ENCODE measurements around the gene NPR2.

Gene NPR2

DNA sequence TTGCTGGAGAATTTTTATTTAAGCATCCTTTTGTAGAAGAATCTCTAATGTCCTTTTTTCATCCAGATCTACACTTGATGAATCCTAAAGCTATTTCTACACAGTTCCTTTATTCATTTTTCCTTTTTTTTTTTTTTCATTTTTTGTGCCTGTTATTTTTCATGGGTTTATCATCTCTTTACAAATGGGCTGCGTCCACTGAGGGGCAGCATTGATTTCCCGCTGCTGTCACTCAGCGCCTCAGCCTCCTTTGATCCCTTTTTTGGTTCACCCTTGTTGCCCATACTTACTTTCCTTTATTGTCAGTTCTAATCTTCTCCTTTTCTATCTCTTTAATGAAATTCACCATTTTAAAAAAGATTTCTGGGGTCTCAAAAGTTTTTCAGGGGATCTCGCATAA is 31.6 kb upstream of the NPR2 start:
- DNase-seq = peak in 1 of 42 donors; percentile 32
- intact Hi-C loops (cut with DNase I) = no loop called here

DNA sequence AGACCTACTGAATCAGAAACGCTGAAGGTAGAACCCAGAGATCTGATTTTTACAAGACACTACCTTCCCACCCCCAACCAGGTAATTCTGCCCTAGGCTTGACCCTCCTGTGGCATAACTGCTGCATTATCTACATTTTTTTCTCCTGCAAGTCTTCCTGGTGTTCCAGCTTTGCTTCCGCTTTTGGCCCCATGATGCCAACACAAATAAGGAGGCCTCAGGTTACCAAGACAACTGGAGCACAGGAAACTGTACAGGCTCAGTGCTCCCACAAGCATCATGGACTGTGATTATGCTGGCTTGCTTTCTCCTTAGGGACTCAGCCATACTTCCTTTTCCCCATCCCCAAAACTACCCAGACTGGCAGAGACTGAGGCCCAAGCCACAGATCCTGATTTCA is 30.7 kb upstream of the NPR2 start:
- no peak for DNase-seq
- intact Hi-C loops (cut with DNase I) = no loop called here

DNA sequence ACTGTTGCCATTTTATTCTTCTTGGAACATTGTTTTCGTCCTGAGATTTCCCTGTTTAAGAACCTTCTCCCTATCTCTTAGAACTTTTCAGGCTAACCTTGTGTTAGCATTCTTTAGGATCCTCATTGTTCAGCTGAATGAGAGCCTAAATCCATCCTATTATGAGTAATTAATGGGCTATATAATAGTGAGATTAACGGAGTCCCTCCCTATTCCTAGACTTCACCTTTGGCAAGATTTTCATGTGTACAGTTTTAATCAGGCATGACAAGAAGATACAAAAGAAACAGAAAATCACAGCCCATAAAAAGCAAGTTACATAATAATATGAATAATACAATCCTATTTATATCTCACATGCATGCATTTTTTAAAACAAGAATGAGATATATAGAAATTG is 28.2 kb upstream of the NPR2 start:
- intact Hi-C loops (cut with DNase I) = no loop called here
- DNase-seq = no peak

DNA sequence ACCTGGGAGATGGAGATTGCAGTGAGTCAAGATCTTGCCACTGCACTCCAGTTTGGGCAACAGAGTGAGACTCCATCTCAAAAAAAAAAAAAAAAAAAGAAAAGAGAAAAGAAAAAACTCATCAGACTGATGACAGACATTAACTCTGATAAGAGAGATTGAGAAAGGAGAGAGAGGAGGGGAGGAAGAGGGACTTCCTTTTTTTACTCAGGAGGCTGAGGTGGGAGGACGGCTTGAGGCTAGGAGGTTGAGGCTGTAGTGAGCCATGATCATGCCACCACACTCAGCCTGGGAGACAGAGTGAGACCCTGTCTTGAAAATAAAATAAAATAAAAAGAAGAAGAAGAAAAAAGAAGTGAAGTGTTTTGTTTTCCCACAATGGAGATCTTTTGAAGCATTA is 27.6 kb upstream of the NPR2 start:
- DNase-seq = no peak
- intact Hi-C loops (cut with DNase I) = no loop called here

DNA sequence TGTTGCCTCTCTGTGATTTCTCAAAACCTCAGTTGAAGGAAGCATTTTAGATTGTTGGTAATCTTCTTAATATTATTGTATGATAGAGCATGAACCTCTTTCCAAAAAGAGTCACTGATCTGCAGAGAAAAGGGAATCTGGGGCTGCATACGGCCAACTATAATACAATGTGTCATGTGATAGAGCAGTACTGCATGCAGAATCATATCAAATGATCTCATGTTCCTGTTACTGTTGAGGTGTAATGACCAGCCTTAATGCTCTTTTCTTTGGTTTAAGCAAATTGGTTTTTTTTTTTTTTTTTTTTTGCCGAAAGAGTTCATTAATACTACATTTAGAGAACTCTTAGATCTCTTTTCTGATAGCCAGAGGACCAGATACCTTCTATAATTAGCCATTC is 24.4 kb upstream of the NPR2 start:
- intact Hi-C loops (cut with DNase I) = no loop called here
- DNase-seq = no peak

DNA sequence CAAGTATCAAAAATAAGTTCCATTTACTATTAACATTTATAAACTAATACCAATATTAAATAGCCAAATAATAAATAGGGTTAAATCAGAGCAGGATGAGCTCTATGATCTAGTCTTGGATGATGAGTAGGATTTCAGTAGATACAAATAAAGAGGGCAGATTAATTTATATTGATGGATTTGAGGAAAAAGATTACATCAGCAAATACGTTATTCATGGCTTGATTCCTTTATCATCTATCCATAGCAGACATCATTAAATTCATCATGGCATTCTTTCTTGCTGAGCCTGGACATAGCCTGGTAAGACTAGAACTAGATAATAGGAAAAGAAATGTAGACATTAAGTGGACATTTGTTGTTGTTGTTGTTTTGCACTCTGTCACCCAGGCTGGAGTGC is 23.9 kb upstream of the NPR2 start:
- intact Hi-C loops (cut with DNase I) = no loop called here
- no peak for DNase-seq

DNA sequence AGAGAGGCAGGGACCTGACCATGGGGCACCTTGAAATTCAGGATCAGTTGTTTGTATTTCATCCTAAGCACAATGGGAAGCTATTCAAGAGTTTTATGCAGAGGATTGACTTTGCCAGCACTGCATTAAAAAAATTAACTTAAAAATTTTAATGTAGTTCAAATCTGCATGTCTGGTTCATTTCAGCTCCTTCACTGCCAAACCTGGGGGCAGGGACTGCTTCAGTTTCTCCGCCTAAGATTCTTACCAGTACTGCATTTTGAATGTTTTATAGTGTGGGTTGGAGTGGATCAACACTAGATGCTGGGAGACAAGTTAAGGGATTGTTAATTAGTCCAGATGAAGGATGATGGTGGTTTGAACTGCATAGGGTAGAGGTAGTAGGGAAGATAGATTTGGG is 21.6 kb upstream of the NPR2 start:
- peak in 1 of 42 donors; percentile 28 for DNase-seq
- intact Hi-C loops (cut with DNase I) = no loop called here

DNA sequence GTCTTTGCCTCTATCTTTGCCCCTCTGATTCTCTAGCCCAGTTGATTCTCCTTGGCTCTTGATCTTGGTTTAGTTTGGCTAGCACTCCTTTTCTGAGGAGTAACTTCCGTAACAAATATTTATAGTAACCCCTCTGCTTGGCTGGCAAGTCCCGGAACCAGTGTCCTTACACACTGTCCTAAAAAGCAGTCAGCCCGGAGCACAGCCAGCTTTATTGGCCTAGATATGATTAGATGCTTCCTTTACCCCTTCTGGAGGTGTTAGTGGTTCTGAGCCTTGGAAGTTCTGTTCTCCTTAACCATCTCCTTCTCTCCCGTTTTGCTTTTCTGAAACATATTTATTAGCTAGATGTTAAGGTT is 20.3 kb upstream of the NPR2 start:
- no peak for DNase-seq

DNA sequence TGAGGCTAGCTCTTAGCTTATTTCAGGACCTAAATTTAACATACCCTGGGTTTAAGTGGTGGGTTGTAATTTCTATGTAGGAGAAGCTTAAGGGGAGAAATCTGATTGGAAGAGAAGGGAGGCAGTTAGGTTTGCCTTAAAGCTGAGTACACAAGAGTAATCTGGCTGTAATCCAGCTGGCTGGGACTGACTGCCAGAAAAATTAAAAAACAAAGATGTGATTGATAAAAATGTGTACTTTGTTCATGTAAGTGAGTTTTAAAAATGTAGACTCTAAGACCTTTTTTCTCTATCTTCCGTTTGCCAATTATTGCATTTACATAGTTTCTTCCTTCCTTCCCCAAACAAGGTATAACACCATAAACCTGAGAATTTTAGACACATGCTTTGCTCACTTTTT is 19.9 kb upstream of the NPR2 start:
- intact Hi-C loops (cut with DNase I) = no loop called here
- DNase-seq = no peak

More for the DNA sequence above, 20.3 kb upstream of the NPR2 start:
- intact Hi-C loops (cut with DNase I) = no loop called here

DNA sequence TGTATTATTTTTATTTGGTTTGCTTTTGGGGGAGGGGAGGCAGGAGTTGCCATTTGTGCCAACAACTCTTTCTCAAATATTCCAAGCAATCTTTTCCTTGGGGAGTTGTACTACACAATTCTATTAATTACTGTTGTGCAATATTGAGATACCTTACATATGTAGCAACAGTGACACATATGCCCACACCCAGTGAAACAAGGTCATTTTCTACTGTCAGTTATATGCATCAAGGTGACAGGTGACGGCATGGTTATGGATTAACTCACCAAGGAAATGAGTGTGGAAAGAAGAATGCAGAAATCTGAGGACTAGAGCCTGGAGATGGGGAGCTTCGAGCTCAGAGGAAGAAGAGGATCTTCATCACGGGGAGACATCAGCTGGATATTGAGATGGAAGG is 19.4 kb upstream of the NPR2 start:
- DNase-seq = no peak
- intact Hi-C loops (cut with DNase I) = no loop called here

DNA sequence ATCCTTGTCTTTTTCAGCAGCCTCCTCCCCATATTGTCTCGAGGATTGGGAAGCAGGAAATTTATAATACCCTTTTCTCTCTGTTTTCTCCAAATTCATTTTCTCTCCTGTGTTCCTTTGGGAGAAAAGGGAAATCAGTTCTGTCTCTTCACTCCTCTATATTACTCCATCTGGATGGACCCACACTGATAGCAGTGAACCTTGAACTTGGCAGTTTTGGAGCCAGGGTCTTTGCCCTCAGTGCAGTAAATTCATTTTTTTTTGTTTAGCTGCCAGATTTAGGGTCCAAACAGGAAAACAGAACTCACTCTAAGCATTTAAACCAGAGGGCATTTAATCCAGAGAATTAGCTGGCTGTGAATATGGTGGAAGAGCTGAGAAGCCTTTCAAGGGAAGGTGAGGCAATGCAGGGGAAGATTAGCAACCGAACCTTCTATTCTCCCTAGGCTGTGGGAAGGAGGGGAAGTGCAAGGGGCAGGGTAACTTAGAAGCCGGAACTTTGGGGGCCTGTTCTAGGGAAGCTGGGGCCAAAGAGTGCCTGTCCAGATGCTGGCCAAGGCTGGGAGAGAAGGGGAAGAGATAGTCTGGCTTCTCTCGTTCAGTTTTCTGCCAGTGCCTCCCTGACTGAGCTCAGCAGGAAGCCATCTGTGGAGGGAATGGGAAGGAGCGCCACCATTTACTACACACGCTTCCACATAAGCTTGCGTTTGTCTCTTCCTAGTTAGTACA is 16.3 kb upstream of the NPR2 start:
- intact Hi-C loops (cut with DNase I) = no loop called here
- peak in 13 of 42 donors; percentile 19 to 56 (median 29) for DNase-seq

DNA sequence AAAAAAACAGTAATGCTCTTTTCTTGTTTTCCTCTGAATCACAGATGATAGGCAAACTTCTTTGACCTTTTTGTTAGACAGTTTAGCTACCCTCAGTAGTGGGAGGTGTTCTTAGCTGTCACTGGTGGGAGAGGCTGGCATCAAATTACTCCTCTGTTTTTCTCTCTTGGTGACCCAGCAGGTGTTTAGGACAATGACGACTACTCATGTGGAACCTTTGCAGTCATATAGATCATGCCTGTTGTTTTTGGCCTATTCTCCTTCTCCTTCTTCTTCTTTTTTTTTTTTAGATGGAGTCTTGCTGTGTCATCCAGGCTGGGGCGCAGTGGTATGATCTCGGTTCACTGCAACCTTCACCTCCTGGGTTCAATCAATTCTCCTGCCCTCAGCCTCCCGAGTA is 15.4 kb upstream of the NPR2 start:
- intact Hi-C loops (cut with DNase I) = no loop called here
- no peak for DNase-seq

DNA sequence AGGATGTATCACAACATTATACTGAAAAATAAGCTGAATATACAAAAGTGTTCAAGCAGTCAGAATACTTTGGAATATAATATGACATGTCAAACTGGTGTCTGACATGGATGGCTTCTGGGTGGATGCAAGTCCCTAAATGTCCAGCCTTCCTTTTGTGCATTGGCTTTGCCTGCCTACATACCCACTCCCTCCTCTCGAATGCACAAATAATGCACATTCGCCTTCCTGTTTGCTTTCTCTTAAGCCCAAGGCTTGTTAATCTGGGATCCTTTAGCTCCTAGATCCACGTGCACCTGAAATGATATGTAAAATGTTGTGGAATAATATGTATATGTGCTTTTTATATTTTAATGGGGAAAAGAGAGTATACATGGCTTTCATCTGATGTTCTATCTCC is 12.9 kb upstream of the NPR2 start:
- intact Hi-C loops (cut with DNase I) = no loop called here
- no peak for DNase-seq

DNA sequence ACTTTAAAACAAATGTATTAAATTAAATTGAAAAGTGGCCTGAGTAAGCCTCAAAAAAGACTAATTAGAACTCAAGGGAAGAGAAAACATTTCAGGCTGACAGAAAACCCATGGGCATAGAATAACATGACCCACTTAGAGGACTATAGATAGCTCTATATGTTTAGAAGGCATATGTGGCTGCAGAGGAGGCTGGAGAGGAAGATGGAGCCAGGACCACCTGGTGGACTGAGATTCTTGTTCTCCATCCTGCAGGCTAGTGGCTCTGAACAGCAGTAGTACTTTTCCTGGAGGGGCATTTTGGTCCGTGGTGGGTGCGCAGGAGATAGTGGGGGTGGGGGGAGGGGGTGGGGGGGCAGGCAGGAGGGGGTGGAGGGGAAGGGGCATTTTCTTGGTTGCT is 10.3 kb upstream of the NPR2 start:
- intact Hi-C loops (cut with DNase I) = no loop called here

DNA sequence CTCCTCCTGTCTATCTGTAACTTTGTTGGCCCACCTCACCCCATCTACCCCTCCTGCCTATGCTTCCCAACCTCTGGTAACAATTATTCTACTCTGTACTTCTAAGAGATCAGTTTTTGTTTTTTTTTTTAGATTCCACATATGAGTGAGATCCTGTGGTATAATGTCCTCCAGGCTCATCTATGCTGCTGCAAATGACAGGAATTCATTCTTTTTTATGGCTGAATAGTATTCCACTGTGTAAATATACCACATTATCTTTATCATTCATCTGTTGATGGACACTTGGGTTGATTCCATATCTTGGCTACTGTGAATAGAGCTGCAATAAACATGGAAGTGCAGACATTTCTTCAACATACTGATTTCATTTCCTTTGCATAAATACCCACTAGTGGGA is 8.0 kb upstream of the NPR2 start:
- DNase-seq = no peak
- intact Hi-C loops (cut with DNase I) = no loop called here

More for the DNA sequence above, 10.3 kb upstream of the NPR2 start:
- DNase-seq = no peak

DNA sequence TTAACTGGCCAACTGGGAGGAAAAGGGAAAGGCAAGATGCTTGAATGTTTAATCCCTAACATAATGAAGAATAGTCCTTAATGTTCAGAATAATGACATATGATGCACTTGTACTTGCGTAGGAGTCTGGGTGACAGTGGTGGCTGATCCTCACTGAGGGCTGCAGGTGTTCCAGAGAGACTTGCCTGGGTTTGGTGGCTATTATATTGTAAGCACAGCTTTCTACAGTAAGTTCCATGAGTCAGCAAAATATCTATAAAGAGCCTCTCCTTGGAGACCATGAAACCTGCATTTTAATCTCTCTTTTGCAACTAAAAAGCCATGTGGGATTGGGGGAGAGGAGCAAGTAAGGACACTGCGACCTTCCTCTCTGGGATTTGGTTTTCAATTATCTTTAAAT is 1.9 kb upstream of the NPR2 start:
- DNase-seq = peak in 1 of 42 donors; percentile 31
- intact Hi-C loops (cut with DNase I) = no loop called here

DNA sequence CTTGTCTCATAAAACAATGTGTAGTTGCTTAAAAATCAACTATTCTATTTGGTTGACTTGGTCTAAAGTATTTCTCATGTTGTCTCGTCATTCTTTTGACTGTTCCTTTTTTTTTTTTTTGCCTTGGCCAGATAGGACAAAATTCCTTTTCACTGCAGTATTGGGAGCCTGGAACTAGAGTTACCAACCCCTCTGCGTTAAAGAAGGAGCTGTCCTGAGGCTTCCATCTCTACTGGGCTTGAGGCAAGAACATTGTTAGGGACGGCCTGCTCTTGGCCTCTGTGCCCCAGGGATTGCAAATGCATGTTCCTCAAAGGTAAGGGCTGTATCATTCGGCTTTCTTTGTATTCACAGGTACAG is 1.4 kb upstream of the NPR2 start:
- intact Hi-C loops (cut with DNase I) = loop anchor here (5.0 kb wide), 1 partner anchor 92 kb away; no protein-coding TSS in a partner anchor
- no peak for DNase-seq

DNA sequence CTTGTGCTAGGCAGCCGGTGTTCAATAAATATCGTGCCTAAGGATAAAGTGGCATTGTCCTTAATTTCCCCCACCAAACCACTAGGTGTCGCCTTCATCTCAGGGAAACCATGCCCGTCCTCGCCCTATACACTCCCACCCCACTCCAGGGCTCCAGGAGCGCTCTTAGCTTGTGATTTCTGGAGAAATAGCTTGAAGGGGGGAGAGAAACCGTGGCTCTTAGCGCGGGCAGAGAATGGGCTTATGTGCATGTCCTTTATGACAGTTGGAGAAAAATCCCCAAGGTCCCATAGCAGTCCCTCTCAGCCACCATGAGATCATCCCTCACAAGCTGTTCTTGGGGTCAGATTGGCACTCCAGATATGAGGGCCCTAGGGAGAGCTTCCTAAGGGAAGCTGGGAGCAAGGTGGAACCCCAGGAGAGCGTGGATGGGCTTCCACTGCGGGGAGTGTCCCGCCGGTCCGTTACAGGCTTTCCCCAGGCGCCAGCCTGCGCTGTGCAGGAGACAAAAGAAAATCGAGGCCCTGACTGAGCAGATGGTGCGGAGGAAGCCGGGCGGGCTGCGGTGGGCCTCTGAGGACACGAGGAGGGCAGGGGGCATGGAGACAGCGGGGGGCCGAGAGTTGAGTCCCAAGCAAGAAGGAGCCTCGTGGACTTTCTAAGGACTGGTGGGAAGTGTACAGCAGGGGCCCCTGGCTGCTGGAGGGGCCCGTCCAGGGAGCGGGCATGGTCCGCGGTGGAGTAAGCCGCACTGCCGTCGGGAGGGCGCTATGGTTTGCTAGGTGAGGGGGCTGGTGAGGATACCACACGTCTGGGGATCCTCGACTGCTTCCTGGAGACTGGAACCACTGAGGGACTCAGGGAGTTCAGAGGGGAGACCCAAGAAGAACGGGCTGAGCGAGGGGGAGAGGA is 750 bp upstream of the NPR2 start:
- intact Hi-C loops (cut with DNase I) = loop anchor here (5.0 kb wide), 1 partner anchor 92 kb away; no protein-coding TSS in a partner anchor

DNA sequence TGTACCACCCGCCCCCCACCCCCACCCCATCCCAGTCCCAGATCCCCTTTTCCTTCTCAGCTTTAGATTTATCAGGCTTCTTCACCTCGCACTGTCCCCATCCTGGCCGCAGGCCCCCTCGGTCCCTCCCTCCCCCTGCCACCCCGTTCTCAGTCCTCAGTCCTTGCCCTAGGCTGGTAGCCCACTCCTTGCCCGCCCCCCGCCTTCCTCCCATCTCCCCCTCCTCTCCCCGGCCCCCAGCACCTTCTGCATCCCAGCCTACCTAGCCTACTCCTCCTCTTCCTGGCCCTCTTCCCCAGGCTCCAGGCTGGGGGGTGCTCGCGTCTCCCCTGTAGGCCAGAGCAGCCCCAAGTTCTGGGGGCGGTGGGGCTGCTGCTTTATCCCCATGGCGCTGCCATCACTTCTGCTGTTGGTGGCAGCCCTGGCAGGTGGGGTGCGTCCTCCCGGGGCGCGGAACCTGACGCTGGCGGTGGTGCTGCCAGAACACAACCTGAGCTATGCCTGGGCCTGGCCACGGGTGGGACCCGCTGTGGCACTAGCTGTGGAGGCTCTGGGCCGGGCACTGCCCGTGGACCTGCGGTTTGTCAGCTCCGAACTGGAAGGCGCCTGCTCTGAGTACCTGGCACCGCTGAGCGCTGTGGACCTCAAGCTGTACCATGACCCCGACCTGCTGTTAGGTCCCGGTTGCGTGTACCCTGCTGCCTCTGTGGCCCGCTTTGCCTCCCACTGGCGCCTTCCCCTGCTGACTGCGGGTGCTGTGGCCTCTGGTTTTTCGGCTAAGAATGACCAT is 828 bp downstream of the NPR2 start:
- intact Hi-C loops (cut with DNase I) = loop anchor here (5.0 kb wide), 1 partner anchor 90 kb away; no protein-coding TSS in a partner anchor
- DNase-seq = peak in 6 of 42 donors; percentile 18 to 42 (median 30)

More for the DNA sequence above, 750 bp upstream of the NPR2 start:
- peak; percentile 43 to 91 (median 76) for DNase-seq

DNA sequence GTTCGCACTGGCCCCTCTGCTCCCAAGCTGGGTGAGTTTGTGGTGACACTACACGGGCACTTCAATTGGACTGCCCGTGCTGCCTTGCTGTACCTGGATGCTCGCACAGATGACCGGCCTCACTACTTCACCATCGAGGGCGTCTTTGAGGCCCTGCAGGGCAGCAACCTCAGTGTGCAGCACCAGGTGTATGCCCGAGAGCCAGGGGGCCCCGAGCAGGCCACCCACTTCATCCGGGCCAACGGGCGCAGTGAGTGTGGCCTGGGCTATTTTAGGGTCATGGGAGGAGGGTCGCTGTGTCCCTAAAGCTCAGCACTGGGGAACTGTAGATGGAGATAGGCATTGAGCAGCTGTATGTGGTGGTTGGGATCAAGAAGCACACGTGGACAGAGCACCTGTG is 1.4 kb downstream of the NPR2 start:
- DNase-seq = no peak
- intact Hi-C loops (cut with DNase I) = loop anchor here (5.0 kb wide), 1 partner anchor 89 kb away; no protein-coding TSS in a partner anchor
